Gastroesophageal sphincter (tissue), 4 donors: ENCODE measurements around the gene ZNRF4. TPM values are rescaled to one million over a fixed set of nuclear protein-coding genes. Genes with fewer than 3 reads are reported as not detected.
"Not testable (repeated sequence)": the region's sequence is repeated elsewhere in the genome, so short reads cannot be mapped to it uniquely, and the experiment has no call there.

Experiments used
- ATAC-seq: fragments of 150-250 bp; one replicate; pipeline ENCODE4 v1.9.1; 2016; ENCODE audit warnings: mild to moderate bottlenecking, moderate library complexity
- H3K27ac ChIP-seq, 4 donors: fragments of 200-600 bp; sonication (generic) in 3 of 4; 1 replicate in 3 of 4; 2 replicates in 1 of 4; pipeline ENCODE4 v1.5.1; 2016 to 2019
- H3K27me3 ChIP-seq: fragments of 200-600 bp; sonication (generic); one replicate; pipeline ENCODE4 v1.5.1; 2019
- H3K36me3 ChIP-seq, 2 donors: fragments of 200-600 bp; sonication (generic); one replicate each; pipeline ENCODE4 v1.5.1; 2019; ENCODE audit warnings: control low read depth in 1 of 2
- H3K4me1 ChIP-seq, 3 donors: fragments of 200-600 bp; sonication (generic); 1 replicate in 2 of 3; 2 replicates in 1 of 3; pipeline ENCODE4 v1.5.1; 2016 to 2019; ENCODE audit warnings: control low read depth in 2 of 3
- H3K4me3 ChIP-seq, 2 donors: fragments of 200-600 bp; sonication (generic); one replicate each; pipeline ENCODE4 v1.5.1; 2019; ENCODE audit warnings: mild to moderate bottlenecking in 1 of 2, moderate library complexity in 1 of 2
- H3K9me3 ChIP-seq, 3 donors: fragments of 200-600 bp; sonication (generic); one replicate each; pipeline ENCODE4 v1.5.1; 2017 to 2019; ENCODE audit warnings: control low read depth in 2 of 3
- CTCF ChIP-seq, 4 experiments: fragments of 200-600 bp in 2 of 4; fragments of 450-650 bp in 2 of 4; sonication (generic) in 1 of 4; IDR thresholded peaks; one replicate each; pipeline ENCODE4 v1.5.1; 2017 to 2019; ENCODE audit warnings: antibody characterized with exemption in 4 of 4, mild to moderate bottlenecking in 2 of 4, moderate library complexity in 2 of 4
- EP300 ChIP-seq: sonication (generic); formaldehyde crosslinking; IDR thresholded peaks from one replicate; pipeline ENCODE4 v1.6.1; 2017; ENCODE audit warnings: antibody characterized with exemption, mild to moderate bottlenecking
- POLR2A ChIP-seq, 2 donors: fragments of 450-650 bp; IDR thresholded peaks; one replicate each; pipeline ENCODE4 v1.6.1; 2017; ENCODE audit warnings: antibody characterized with exemption in 2 of 2, mild to moderate bottlenecking in 2 of 2, moderate library complexity in 1 of 2
- POLR2AphosphoS5 ChIP-seq: sonication (generic); formaldehyde crosslinking; IDR thresholded peaks from one replicate; pipeline ENCODE4 v1.6.1; 2017; ENCODE audit warnings: antibody characterized with exemption
- WGBS, 2 donors: methylation state at CpG; one replicate each; pipeline ENCODE4 v1.1.5; 2018; ENCODE audit warnings: low coverage in 1 of 2; 5-methylcytosine and 5-hydroxymethylcytosine counted together
- total RNA-seq, 4 donors: library from RNA; depleted of rRNA; stranded (reverse); fragments of >200 nt; gene quantifications; one replicate each; pipeline ENCODE4 v1.1.0, GENCODE V29; 2016

ZNRF4 gene
- total RNA-seq, 4 donors from 2014 or later: not detected

- peaks cover 0 to 19% (median 0%) of the 10 kb centered on the region in 3 donors for H3K9me3 ChIP-seq
- H3K4me3 ChIP-seq: no peak overlapping the region
- WGBS, 2 donors: 81% methylated on average over 2 of the region's 2 CpGs; no CpG with 5 or more reads in 1 of the 2 donors
- peaks cover 0 to 39% (median 0%) of the 10 kb centered on the region in 3 donors for H3K4me1 ChIP-seq
- no peaks in the 10 kb centered on the region for H3K36me3 ChIP-seq
- no peak for TF ChIP-seq EP300
- TF ChIP-seq POLR2A (IDR thresholded peaks at IDR 0.05): no peak
- no peak for TF ChIP-seq CTCF (IDR thresholded peaks at IDR 0.05)
- no peak for TF ChIP-seq POLR2AphosphoS5
- ATAC-seq: no peak
- peaks cover 35% of the 10 kb centered on the region for H3K27me3 ChIP-seq
- H3K27ac ChIP-seq: no peak overlapping the region
Observed at GRCh38 chr19:5481957-5482356, 26.7 kb downstream of the ZNRF4 start.

DNA sequence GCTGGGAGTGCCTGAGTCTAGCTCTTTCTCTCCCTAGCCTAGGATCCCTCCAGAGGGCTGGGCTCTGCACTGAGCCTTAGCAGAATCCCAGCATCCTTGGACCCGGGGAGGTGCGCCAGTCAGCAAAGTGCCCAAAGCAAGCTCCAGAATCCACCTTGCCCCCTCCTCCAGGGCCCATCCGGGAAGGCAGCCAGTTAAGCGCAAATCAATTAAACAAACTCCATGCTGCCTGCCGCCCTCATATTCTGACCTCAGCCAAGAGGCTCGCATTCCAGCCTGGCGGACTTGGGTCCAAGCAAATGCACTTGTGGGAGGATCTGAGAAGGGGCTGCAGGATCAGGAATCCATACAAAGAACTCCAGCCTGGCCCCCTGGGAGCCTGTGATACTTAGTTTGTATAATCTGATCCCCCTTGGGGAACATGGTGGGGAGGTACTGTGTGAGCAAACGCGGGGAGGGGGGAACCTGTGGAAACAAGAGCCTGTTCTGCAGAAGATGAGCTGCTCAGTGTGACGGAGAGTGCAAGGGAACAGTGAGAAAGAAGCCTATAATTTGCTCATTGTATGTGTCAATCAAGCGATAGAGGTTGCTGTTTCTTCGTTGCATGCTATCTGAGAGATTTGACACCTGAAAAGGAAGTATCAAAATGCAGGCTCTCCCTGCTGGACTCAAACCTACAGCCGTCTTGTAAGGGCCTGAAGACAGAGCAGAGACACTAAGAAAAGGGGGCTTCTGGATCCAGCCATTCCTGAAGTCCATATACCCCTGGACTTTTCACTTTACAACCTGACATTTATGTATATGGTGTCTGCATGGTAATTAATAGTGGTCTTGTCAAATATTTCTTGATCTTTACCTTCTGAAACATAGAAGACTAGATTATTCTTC is 29.4 kb downstream of the ZNRF4 start:
- H3K4me1 ChIP-seq: peaks cover 0 to 29% (median 0%) of the 10 kb centered on the region in 3 donors
- H3K27ac ChIP-seq: peak overlapping the region in 1 of 4 donors; percentile 51
- TF ChIP-seq CTCF (IDR thresholded peaks at IDR 0.05) (no peak), EP300 (no peak), POLR2AphosphoS5 (peak; percentile 67), POLR2A (IDR thresholded peaks at IDR 0.05) (no peak)
- H3K9me3 ChIP-seq: peaks cover 0 to 19% (median 0%) of the 10 kb centered on the region in 3 donors
- peaks cover 16% of the 10 kb centered on the region for H3K27me3 ChIP-seq
- peak; percentile 50 for ATAC-seq
- H3K36me3 ChIP-seq: no peaks in the 10 kb centered on the region
- H3K4me3 ChIP-seq: no peak overlapping the region
- WGBS, 2 donors: 33 to 37% methylated on average over 3 to 6 of the region's 13 CpGs

DNA sequence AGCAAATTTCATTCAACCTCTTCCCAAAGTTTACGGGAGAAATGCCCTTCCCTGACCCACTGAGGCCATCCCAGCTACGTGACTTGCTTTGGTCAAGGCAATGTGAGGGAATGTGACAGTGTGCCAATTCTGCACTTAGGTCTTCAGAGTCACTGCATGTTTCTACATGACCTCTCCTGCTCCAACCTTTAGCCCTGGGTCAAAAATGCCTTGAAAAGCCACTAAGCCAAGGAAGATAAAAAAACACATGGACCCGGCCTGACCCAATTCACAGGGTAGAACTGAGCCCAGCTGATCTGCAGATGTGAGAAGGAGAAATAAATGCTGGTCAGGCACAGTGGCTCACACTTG is 30.0 kb downstream of the ZNRF4 start:
- ATAC-seq: no peak
- H3K9me3 ChIP-seq: peaks cover 0 to 19% (median 0%) of the 10 kb centered on the region in 3 donors
- TF ChIP-seq EP300: no peak
- no peaks in the 10 kb centered on the region for H3K36me3 ChIP-seq
- H3K4me3 ChIP-seq: no peak overlapping the region
- H3K4me1 ChIP-seq: peaks cover 0 to 27% (median 0%) of the 10 kb centered on the region in 3 donors
- H3K27me3 ChIP-seq: peaks cover 21% of the 10 kb centered on the region
- WGBS, 2 donors: 72 to 83% methylated on average over 1 to 3 of the region's 3 CpGs
- no peak overlapping the region for H3K27ac ChIP-seq

DNA sequence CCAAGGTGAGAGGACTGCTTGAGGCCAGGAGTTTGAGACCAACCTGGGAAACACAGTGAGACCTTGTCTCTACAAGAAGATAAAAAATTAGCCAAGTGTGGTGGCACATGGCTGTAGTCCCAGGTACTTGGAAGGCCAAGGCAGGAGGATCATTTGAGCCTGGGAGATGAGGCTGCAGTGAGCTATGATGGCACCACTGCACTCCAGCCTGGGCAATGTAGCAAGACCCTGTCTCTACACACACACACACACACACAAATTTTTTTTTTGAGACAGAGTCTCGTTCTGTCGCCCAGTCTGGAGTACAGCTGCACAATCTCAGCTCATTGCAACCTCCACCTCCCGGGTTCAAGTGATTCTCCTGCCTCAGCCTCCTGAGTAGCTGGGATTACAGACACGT is 30.4 kb downstream of the ZNRF4 start:
- 92 to 100% methylated on average over 2 to 4 of the region's 4 CpGs for WGBS, 2 donors
- peaks cover 0 to 19% (median 0%) of the 10 kb centered on the region in 3 donors for H3K9me3 ChIP-seq
- not testable (repeated sequence) for H3K27ac ChIP-seq, H3K4me3 ChIP-seq, H3K36me3 ChIP-seq, ATAC-seq
- H3K27me3 ChIP-seq: peaks cover 21% of the 10 kb centered on the region
- peaks cover 0 to 26% (median 0%) of the 10 kb centered on the region in 3 donors for H3K4me1 ChIP-seq

DNA sequence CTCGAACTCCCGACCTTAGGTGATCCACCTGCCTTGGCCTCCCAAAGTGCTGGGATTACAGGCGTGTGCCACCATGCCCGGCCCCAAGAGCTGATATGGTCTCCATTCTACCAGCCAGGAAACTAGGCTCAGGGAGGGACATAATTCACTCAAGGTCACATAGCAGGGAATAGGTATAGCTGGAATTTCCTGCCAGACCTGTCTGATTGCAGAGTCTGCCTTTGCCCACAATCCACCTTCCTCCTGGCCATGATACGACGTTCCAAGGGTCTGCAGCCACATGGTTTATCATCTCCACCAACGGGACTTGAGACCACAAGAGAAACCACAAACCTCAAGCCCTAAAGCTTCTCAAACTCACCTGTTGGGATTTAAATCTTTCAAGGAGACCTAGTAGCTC is 32.0 kb downstream of the ZNRF4 start:
- Histone ChIP-seq H3K36me3 (no peaks in the 10 kb centered on the region), H3K27ac (no peak overlapping the region), H3K9me3 (peaks cover 0 to 7% (median 0%) of the 10 kb centered on the region in 3 donors), H3K27me3 (peaks cover 28% of the 10 kb centered on the region), H3K4me1 (peaks cover 0 to 26% (median 0%) of the 10 kb centered on the region in 3 donors), H3K4me3 (no peak overlapping the region)
- no peak for TF ChIP-seq POLR2AphosphoS5
- 70 to 97% methylated on average over 6 to 7 of the region's 7 CpGs for WGBS, 2 donors
- no peak for ATAC-seq

GRCh38 chr19:5489551-5489950 is 34.3 kb downstream of the ZNRF4 start:
- no peak overlapping the region for H3K4me3 ChIP-seq
- no peaks in the 10 kb centered on the region for H3K36me3 ChIP-seq
- 18 to 19% methylated on average over 5 to 14 of the region's 18 CpGs for WGBS, 2 donors
- no peak for TF ChIP-seq POLR2AphosphoS5
- no peak for TF ChIP-seq CTCF (IDR thresholded peaks at IDR 0.05)
- TF ChIP-seq POLR2A (IDR thresholded peaks at IDR 0.05): no peak
- TF ChIP-seq EP300: no peak
- no peaks in the 10 kb centered on the region for H3K9me3 ChIP-seq
- no peak overlapping the region for H3K27ac ChIP-seq
- no peak for ATAC-seq
- peaks cover 26% of the 10 kb centered on the region for H3K27me3 ChIP-seq
- H3K4me1 ChIP-seq: peaks cover 0 to 17% (median 0%) of the 10 kb centered on the region in 3 donors
